ENCODE measurements around the gene TMEM51.
A peak's percentile ranks its signal among the peaks of the same experiment; 100 is the strongest.

DNA sequence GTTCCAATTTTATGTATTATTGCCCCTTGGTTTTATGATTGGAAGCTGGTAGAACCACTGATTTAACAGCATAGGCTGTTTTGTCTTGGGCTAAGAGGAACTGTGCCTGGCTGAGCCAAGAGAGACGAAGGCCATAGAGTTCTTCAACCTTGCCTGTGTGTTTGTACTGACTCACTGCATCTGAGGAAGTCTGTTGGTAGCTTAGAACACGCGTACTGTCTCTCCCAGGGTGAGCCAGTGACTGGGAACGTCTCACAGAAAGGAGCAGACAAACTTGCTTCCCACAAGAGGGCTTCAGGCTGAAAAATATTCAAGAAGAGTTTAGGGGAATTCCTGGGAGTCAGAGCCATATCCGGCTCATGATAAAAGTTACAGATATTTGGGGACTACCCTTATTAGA is 14.9 kb downstream of the TMEM51 start:
- TF ChIP-seq EZH2 (IDR thresholded peaks at IDR 0.05; ENCODE audit: borderline replicate concordance, low read length), result no peak
- TF ChIP-seq, protein P1, sequence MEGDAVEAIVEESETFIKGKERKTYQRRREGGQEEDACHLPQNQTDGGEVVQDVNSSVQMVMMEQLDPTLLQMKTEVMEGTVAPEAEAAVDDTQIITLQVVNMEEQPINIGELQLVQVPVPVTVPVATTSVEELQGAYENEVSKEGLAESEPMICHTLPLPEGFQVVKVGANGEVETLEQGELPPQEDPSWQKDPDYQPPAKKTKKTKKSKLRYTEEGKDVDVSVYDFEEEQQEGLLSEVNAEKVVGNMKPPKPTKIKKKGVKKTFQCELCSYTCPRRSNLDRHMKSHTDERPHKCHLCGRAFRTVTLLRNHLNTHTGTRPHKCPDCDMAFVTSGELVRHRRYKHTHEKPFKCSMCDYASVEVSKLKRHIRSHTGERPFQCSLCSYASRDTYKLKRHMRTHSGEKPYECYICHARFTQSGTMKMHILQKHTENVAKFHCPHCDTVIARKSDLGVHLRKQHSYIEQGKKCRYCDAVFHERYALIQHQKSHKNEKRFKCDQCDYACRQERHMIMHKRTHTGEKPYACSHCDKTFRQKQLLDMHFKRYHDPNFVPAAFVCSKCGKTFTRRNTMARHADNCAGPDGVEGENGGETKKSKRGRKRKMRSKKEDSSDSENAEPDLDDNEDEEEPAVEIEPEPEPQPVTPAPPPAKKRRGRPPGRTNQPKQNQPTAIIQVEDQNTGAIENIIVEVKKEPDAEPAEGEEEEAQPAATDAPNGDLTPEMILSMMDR (conservative IDR thresholded peaks at IDR 0.05 in 1 of 2, IDR thresholded peaks at IDR 0.05 in 1 of 2; ENCODE audit: extremely low read depth in 1 of 2, insufficient read depth in 1 of 2, low read depth in 1 of 2, low read length in 2 of 2), result peak; percentile 19 to 25

Data from mammary epithelial cell (primary cell).